Retinal pigment epithelial cell (primary cell): ENCODE measurements around the gene CNOT2.

Source experiments
- DNase-seq: peaks from one replicate; pipeline ENCODE4 v3.0.0-alpha.2; 2010; ENCODE audit warnings: low read depth
- H3K4me3 ChIP-seq: 2 replicates; pipeline ENCODE4 v1.5.1; 2011; ENCODE audit warnings: mild to moderate bottlenecking, low read length, control low read depth, moderate library complexity
- TF ChIP-seq, protein P1 (sequence below): conservative IDR thresholded peaks from 2 replicates; pipeline ENCODE4 v1.5.1; 2011; ENCODE audit warnings: low read depth, low read length, control low read depth, inconsistent platforms

The CNOT2 gene

DNA sequence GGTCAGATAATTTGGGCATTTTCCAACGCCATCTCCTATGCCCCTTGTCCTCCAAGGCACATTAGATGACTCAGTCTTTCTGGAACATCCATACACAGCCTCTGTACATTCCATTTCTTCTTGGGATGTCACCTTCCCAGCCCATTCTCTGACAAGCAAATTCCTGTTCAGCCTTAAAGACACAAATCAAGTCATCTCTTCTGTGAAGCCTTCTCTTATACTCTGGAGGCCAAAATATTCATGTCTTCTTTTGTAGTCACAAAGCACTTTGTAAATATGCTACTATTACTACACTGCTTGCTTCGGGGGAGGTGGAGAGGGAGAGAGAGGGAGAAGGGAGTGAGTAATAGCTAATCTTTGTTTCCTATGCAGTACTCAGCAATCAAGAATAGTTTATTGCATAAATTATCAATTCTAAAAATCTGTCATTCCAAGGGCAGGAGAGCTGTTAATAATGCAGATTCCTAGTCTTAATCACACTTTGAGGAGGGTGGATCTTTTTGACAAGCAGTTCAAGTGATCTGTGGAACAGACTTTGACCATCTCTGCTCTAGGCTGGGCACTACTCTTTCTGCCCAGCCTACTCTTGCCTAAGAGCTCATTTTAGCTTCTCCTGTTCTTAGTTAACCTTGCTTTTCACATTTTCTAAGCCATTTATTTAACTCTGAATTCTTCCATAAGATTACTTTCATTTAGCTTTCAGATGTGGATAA, 150.7 kb downstream of the CNOT2 start:
- TF ChIP-seq, protein P1, sequence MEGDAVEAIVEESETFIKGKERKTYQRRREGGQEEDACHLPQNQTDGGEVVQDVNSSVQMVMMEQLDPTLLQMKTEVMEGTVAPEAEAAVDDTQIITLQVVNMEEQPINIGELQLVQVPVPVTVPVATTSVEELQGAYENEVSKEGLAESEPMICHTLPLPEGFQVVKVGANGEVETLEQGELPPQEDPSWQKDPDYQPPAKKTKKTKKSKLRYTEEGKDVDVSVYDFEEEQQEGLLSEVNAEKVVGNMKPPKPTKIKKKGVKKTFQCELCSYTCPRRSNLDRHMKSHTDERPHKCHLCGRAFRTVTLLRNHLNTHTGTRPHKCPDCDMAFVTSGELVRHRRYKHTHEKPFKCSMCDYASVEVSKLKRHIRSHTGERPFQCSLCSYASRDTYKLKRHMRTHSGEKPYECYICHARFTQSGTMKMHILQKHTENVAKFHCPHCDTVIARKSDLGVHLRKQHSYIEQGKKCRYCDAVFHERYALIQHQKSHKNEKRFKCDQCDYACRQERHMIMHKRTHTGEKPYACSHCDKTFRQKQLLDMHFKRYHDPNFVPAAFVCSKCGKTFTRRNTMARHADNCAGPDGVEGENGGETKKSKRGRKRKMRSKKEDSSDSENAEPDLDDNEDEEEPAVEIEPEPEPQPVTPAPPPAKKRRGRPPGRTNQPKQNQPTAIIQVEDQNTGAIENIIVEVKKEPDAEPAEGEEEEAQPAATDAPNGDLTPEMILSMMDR: no peak
- H3K4me3 ChIP-seq: no peak overlapping the region
- DNase-seq: no peak

DNA sequence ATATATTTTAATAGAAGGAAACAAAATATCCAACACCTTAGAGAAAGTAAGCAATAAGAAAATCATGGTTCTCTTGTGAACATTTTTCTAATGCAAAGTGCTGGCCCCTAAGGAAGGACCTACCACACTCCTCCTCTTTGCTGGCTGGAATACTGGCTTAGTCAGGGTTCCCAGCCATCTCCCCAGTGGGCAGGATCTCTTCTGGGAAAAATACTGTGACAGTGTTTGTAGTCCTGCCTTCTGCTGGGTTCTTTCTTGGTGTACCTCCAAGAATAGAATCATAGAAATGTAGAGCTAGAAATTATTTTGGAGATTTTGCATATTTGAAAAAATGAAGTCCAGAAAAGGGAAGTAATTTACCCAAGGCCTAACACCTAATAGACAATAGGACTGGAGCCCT, 154.8 kb downstream of the CNOT2 start:
- TF ChIP-seq, protein P1: no peak
- DNase-seq: no peak

DNA sequence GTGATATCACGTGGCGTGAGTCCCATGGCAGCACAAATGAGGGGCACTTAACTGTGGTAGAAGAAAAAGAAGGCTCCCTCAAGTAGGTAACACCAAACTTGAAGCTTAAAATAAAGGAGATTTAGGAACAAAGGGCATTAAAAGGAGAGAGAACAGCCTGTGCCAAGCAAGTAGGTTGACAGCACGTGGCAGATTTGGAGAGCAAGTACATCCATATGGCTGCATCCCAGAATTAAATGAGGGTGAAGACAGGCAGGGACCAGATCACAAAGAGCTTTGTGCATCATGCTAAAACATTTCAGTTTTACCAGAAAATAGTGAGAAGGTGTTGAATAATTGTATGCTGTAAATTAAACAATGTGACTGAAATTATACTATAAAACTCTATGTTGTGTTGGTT, 155.6 kb downstream of the CNOT2 start:
- no peak overlapping the region for H3K4me3 ChIP-seq
- TF ChIP-seq, protein P1: no peak
- no peak for DNase-seq

More for the DNA sequence above, 154.8 kb downstream of the CNOT2 start:
- H3K4me3 ChIP-seq: no peak overlapping the region

DNA sequence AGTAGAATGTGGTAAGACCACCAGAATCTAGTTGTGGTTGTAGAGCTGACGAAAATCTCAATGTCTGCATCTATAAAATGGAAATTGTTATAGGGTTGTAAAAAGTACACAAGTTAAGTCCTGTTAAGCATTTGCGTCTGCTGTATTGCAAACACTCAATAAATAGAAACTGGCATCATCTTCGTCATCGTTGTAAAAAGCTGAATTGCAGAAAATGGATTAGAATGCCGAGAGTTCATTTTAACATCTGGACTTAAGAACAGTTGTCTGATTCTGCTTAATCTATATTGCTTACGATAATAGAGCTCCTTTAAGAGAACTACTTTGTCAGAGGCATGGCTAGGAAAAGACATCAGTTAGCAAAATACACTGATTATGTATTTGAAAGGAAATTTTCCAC, 156.1 kb downstream of the CNOT2 start:
- TF ChIP-seq, protein P1: no peak
- H3K4me3 ChIP-seq: no peak overlapping the region

DNA sequence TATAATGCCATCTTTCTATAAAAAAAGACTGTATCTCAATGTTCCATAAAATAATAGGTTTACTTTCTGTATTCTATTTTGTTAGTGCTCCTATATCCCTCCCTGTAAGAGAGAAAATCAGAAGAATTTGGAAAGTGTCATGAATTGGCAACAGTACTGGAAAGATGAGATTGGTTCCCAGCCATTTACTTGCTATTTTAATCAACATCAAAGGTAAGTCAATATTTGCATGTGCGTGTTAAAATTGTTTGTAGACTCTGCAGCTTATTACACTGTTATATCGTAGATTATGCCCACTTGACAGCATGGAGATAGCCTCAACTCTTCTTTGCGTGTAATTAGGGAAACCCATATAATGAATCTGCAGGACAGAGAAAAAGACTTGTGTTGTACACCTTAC, 156.9 kb downstream of the CNOT2 start:
- TF ChIP-seq, protein P1: no peak
- no peak for DNase-seq
- H3K4me3 ChIP-seq: no peak overlapping the region

More for the DNA sequence above, 156.1 kb downstream of the CNOT2 start:
- DNase-seq: no peak

DNA sequence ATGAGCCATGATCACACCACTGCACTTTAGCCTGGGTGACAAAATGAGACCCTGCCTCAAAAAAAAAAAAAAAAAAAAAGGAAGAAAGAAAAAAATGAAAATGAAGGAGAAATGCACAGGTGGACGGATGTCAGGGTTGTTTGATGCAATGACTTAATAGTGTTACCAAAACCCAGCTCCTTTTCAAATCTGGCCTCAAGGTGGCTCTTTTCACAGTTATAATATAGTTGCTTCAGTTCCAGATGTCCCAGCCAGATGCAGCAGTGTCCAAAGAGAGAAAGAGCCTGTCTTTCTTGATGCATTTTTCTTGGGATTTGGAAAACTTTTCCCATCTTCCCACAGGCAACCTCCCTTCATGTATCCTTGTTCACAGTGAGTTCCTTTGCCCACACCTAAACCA, 159.4 kb downstream of the CNOT2 start:
- TF ChIP-seq, protein P1: no peak
- no peak overlapping the region for H3K4me3 ChIP-seq
- DNase-seq: no peak

DNA sequence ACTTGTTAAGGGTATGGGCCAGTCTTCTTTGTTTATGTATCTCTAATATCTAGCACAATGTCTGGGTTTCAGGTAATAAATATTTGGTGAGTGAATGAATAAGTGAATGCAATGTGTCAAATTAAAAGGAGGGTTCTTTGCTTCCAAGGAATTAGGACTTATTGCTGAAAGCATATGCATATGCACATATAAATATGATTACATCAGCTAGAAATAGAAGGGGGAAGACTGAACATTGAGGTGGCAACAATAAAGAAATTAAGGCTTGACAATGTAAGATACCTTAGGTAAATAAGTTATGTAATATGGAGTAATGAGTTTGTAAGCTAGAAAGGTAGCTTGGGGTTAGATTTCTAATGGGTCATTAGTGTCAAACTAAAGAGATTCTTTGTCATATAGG, 160.6 kb downstream of the CNOT2 start:
- DNase-seq: no peak
- no peak overlapping the region for H3K4me3 ChIP-seq
- TF ChIP-seq, protein P1: no peak
